NCI-H2227 treated with DMSO at 0.1 percent for 48 hours (cell line): Measurements from ENCODE around the gene PANX2.
"Not testable (repeated sequence)": the region's sequence is repeated elsewhere in the genome, so short reads cannot be mapped to it uniquely, and the experiment has no call there.

Experiments
- DNase-seq: peaks from one replicate; lab custom pipeline; 2025; lab: John Stamatoyannopoulos, UW

Gene PANX2

DNA sequence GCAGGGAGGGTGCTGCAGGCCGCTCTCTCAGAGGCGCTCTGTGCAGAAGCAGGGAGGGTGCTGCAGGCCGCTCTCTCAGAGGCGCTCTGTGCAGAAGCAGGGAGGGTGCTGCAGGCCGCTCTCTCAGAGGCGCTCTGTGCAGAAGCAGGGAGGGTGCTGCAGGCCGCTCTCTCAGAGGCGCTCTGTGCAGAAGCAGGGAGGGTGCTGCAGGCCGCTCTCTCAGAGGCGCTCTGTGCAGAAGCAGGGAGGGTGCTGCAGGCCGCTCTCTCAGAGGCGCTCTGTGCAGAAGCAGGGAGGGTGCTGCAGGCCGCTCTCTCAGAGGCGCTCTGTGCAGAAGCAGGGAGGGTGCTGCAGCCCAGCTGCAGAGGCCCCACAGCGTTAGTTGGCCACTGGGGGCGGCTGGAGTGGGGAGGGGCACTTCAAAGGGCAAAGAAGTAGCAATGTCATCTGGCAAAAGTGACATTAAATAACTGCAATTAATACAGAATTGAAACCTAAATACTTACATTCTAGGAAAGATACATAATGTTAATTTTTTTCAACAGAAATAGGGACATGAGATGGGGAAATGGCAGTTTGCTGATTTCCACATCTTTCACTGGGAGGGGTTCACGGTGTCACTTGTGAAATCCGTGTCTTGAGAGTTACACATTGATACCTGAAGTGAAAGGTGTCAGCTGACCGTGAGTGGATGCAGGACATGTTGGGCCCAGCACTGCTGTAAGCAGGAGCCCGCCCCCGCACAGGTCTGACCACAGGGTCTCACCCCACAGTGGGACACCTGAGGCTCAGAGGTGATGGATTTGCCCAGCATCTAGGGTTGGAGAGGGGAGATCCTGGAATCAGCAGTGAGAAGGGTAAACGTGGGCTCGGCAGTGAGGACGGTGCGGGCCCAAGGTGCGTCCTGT lies 23.0 kb upstream of the PANX2 start:
- not testable (repeated sequence) for DNase-seq

DNA sequence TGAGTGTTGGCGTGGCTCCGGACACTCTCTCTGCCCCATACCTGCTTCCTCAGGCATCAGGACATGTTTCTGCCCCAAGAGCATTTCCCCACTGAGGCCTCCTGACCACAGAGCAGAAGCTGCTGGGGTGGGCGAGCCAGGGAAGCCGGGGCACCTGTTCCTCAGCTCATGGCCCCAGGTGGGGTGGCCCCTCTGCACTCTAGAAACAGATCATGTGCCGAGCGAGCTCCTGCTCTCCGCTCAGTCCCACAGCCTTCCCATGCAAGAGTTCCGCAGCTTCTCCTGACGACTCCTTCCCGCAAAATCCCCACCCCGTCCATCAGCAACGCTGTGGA lies 22.4 kb upstream of the PANX2 start:
- no peak for DNase-seq

DNA sequence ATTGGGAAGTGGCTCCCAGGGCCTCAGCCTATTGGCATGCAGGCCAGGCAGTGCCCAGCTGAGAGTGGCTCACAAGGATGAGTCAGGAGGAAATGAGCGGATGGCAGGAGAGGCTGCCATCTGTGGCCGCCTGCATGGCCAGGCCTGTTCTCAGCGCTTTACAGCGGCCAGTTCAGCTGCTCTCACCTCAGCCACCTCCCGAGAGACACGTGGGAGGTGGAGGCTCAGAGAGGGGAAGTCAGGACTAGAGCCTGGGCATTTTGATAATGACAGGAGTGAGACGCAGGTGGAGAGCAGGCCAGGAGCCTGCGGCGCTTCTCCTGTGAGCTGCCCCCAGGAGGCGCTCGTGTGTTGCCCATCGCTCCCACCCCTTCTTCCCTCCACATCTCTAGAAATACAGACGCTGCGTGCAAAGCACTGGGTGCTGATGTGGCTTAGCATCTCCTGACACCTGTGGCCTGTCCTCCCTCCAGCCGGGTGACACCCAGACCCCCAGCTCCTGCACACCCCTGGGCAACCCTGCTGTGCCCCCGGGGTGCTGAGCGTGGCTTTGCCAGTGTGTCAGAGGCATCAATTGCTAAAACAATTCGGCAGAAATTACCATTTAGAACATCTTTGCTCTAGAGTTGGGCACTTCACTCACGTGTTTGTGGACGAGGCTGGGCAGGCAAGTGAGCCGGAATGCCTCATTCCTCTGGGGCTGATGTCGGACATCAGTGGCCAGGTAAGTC lies 21.4 kb upstream of the PANX2 start:
- no peak for DNase-seq

DNA sequence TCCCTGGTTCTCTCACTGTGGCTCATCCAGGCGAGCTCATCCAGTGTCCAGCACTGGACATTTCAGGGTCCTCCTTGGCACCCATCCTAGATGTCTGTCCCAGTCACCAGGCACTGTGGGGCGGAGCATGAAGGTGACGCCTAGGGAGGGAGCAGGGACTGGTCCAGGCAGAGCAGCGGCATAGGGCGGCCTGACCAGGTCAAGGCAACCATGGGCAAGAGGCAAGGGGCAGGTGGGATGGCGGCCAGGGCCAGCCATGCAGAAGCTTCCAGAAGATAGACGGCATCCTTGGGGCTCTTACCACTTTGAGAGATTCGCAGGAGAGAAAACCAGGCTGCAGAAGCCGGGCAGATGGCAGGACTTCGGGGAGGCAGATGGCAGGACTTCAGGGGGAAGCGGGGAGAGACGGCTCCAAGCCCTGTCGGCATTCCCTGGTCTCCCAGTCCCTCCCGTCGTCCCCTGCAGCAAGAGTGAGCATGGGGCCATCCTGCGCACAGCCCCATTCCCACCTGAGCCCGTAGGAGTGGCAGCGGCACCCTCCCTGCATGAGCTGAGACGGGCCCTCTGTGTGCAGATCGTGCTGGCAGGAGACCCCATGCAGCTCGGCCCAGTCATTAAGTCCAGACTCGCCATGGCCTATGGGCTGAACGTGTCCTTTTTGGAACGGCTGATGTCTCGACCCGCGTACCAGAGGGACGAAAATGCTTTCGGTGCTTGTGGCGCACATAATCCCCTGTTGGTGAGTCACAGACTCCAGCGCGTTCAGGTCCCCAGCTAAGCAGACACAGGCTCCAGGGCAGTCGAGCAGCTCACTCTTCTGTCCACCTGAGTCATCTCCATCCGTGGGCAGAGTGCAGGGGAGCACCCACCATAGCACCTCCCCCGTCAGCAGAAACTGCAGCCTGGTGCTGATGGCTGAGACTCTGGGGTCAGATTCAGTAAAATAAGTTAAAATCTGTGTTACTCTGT lies 20.1 kb upstream of the PANX2 start:
- no peak for DNase-seq

DNA sequence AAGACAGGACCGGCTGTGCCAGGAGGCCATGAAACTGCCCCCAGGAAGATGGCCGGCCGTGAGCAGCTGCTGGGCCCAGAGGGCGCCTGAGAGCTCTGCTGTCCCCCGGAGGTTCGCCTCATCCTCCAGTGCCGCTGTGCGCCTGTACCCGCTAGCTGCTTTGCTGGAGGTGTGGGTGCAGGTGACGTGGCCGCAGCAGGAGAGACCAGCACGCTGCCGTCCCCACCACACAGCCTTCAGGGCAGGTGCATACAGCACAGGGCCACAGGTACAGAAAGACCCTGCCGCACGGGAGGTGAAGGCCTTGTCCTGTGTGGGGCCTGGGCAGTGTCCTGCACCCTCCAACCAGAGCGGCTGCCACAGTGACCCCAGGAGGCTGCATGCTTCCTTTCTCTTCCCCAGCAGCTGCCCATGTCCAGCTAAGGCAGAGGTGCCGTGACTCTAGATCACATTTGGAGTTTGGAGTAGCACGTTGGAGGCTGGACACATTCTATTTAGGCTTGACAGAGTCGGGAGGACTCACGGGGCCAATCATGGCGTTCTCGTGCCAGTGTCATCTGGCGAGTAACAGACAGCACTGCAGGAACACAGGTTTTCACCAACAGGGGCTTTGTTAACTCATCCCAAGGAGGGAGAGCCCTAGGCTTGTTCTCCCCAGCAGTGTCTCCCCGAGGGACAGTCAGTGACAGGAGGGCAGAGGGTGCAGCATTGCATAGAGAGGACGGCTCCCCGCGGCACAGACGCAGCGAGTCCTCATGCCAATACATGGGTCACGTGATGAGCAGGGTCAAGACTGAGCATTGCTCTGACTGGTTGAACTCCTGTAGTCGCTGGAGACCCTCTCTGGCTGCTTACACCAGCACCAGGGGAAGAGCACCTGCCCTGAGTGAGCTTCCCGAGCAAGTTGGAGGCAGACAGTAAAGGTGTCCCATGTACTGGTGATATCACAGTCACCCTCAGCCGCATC lies 18.7 kb upstream of the PANX2 start:
- no peak for DNase-seq

DNA sequence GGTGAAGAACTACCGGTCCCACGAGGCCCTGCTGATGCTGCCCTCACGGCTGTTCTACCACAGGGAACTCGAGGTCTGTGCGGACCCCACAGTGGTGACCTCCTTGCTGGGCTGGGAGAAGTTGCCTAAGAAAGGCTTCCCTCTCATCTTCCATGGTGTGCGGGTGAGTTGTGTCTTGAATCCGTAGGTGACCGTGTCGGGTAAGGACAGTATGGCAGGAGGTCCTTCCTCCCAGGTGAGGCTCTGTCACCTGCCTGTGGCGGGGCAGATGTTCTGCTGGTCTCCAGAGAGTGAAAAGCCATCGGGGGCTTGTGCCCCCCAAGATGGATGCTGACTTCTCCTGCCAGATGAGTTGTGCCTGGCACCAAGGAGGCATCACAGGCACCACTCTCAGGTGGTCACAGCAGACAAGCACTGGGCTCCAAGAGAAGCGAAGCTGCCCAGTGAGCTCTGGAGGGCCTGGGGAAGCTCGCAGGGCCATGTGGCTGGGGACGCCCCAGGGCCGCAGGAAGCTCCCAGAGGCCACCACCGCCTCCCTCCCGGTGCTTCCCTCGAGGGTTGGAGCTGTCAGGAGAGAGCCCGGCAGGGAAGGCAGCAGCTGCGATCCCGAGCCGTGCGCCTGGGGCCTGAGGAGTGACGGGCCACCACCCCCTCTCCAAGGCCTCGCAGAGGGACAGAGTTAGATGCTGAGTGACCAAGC lies 17.3 kb upstream of the PANX2 start:
- no peak for DNase-seq

DNA sequence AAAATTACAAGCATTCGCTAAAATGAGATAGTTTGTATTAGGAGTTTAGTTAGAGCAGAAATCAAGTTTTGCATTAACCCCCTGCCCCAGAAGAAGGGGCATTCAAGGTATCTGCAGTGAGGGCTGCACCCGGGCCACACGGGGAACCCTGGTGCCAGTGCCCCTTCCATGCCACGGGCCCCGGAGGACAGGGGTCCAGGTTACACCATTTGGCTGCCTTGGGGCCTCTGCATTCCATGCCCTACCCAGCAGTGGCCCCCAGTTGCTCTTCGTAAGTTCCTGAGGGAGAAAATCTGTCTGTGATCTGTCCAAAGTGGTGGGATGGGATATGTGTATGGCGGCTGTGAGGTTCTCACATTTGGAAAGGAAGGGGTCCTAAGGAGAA lies 16.8 kb upstream of the PANX2 start:
- DNase-seq: no peak

DNA sequence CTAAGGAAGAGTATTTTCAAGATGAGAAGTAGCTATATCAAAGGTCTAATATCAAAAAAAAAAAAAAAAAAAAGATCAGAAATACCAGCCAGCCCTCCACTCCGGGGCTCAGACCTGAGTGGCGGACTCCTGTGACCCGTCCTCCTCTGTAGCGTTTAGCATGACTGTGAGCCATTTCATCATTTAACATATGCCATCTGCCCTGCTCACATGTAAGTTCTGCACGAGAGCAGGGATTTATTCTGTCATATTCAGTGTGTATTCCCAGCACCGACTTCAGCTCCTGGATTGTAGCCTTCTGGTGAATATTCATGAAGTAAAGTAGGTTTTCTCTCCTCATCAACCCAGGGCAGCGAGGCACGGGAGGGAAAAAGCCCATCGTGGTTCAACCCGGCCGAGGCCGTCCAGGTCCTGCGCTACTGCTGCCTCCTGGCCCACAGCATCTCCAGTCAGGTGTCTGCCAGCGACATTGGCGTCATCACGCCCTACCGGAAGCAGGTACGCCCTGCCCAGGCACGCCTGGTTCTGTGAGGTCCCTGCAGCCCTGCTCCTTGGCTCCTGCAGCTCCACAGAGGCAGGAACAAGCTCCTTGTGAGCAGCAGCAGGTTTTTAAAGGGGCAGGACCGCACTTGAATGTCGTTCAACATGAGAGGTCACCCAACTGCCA lies 12.7 kb upstream of the PANX2 start:
- DNase-seq: no peak

DNA sequence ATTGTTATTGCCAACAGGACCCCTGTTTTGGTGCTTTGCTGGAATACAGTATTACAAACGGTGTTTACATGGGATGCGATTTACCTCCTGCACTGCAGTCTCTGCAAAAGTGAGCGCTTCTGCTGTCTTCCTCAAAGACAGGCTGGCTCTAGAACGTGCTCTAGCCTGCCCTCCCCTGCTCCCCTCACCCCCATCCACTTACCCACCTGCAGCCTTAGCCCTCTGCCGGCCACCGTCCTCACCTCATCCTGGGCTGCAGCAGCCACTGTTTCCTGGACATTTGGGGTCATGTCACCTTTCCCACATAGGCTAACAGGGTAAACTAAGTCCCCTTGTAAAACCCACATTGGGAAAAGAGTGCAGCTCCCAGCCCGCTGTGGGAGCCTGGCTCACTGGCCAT lies 9.6 kb upstream of the PANX2 start:
- no peak for DNase-seq

DNA sequence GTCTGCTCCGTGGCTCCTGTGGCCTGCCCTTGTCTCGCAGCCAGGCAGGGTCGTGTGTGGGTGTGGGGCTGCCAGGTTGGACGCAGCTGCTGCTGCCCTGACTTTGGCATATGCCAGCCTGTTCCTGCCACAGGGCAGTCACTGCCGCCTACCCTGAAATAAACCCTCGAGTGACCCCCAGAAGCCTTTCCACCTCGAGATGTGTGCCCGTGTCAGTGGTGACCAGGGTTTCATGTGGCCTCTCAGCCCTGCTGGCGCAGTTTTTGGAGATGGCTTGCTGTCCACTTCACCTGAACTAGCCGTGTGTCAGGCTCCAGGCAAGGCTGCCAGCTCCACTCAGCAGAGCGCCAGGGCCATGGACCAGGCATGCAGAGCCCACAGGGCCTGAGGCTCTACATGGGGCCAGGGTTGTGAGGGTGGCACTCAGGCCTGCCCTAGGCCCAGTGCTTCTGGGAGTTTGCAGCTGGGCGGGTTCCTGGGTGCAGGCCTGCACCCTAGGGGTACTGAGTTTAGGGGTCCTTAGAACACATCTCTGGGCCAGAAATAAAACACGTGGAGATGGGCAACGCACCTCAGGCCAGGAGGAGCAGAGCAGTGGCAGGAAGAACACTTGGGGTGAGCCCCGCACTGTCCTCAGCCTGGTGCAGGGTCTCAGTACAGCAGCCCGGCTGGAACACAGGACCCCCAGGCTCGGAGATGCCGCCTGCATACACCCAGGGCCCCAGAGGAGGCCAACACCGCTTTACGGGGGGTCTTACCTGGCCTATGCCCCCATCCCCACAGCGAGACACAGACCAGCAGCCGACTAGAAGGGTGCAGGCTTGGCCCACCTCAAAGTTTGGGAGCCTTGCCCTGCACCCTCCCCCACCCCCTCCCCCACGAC lies 8.8 kb upstream of the PANX2 start:
- DNase-seq: no peak

DNA sequence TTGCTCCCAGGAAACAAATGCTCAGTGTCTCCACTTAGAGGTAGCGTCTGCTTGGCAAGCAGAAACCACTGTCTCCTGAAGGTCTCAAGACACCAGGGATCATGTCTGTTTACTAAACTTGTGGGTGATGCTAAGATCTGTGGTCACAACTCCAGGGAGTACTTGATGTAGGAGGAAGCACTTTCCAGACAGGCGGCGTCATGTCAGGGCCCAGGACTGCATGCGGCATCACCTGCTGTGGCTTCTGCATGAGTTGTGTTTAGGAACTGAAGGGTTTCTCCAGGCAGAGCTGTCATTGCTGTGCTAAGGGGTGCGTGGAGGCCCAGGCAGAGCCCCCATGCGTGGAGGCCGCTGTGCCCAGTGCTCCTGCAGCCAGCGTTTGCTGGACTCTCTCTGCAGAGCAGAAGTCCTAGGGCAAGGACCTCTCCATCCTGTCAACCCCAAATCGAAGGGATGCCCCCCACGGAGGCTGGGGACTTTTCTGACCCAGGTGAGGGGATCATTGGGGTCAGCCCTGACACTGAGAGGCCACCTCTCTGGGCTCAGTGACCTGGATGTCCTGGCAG lies 8.1 kb upstream of the PANX2 start:
- no peak for DNase-seq

DNA sequence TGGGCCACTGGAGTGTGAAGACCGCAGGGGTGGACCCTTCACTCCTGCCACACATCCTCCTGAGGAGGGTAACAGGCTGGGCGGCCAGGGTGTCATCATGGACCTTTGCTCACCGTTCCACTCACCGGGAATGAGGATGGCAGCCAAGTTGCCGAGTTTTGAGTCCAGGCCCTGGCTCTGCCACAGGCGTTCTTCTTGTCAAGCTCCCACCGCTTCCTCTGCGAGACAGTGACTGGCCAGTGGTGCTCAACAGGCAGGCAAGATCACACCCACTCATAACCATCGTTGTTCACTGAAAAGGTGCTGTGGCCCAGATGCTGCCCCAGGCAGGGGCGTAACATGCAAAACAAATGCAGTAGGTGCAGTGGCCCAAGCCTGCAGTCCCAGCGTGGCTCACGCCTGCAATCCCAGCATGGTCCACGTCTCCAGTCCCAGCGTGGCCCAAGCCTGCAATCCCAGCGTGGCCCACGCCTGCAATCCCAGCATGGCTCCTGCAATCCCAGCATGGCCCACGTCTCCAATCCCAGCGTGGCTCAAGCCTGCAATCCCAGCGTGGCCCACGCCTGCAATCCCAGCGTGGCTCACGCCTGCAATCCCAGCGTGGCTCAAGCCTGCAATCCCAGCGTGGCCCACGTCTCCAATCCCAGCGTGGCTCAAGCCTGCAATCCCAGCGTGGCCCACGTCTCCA lies 5.0 kb upstream of the PANX2 start:
- DNase-seq: no peak

DNA sequence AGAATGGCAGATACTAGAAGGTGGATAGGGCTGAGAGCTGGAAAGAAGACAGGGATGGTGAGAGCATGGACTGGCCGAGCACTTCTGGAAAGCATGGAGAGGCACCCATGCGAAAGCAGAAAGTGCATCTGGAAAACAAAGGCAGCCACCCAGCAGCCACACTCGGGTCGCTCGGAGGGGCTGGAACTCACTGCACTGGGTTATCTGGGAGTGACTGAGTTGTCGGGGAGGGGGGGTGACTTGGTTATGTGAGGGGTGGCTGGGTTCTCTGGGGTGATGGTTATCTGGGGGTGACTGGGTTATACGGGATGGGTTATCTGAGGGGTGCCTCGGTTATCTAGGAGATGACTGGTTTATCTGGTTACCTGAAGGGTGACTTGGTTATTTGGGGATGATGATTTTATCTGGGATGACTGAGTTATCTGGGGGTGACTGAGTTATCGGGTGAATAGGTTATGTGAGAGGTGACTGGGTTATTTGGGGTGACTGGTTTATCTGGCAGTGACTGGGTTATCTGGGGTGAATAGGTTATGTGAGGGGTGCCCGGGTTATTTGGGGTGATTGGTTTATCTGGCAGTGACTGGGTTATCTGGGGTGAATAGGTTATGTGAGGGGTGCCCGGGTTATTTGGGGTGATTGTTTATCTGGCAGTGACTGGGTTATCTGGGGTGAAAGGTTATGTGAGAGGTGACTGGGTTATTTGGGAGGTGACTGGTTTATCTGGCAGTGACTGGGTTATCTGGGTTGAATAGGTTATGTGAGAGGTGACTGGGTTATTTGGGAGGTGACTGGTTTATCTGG lies 2.6 kb upstream of the PANX2 start:
- DNase-seq: no peak

DNA sequence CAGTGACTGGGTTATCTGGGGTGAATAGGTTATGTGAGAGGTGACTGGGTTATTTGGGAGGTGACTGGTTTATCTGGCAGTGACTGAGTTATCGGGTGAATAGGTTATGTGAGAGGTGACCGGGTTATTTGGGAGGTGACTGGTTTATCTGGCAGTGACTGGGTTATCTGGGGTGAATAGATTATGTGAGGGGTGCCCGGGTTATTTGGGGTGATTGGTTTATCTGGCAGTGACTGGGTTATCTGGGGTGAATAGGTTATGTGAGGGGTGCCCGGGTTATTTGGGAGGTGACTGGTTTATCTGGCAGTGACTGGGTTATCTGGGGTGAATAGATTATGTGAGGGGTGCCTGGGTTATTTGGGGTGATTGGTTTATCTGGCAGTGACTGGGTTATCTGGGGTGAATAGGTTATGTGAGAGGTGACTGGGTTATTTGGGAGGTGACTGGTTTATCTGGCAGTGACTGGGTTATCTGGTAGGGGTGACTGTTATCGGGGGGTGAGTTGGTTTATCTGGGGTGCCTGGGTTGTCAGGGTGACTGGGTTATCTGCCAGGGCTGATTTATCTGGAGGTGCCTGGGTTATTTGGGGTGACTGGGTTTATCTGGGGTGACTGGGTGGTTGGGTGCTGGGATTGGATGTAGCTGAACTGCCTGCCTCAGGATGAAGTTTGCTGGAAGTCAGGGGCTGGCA lies 1.9 kb upstream of the PANX2 start:
- not testable (repeated sequence) for DNase-seq

DNA sequence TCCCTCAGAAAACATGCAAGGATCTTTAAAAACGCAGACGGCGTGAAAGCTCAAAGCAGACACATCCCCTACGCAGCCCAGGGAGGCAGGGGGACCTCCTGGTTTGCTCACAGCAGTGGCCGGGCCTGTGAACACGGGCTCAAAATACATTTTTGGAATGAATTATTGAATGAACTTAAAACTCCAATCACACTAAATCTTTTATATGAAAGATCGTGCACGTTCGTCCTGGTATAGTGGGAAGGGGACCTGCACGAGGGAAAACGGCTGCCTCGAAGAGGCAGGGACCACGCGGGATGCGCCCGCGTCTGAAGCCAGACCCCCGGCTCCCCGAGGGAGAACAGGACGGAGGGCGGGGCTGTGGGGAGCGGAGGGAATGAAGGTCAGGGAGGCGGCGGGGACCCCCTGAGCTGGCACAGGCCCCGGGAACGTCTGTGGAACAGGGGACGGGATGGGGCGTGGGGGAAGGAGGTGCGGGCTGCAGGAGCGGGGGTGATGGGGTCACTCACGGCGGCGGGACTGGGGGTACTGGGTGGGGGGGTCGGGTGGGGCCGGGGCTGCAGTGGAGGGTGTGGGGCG lies 1.3 kb upstream of the PANX2 start:
- no peak for DNase-seq

DNA sequence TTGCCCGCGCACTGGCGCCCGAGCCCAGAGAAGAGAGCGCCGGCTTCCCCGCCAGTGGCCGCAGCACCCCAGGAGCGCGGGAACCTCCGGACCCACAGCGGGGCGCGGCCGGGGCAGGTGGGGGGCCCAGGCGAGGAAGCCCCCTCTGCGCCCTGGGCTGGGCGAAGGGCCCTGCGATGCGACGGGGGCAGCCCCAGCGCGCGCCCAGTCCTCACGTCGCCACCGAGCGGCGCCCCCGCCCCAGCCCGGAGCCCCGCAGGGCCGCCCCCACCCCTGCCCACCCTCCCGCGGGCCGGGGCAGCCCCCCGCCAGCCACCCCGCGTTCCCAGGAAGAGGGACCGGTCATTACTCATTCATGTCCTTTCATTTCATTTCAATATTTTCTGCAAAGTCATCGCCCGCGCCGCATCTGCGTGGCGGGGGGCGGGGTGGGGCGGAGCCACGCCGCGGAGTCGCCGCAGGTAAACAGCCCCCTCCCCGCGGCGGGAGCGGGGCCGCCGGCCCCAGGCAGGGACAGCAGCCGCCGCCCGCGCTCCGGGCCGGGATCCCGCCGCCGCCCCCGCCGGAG lies 673 bp upstream of the PANX2 start:
- DNase-seq: no peak
